Effector memory CD4-positive, alpha-beta T cell (primary cell): ENCODE data around the gene SGIP1.

Experiments
- DNase-seq, 3 donors: peaks; one replicate each; pipeline ENCODE4 v3.0.0-alpha.2; 2020
- H3K27ac ChIP-seq: 2 replicates; pipeline ENCODE4 v1.7.0; 2013; ENCODE audit warnings: mild to moderate bottlenecking, low read length, moderate library complexity; ENCODE audit not compliant: insufficient read depth, poor library complexity, severe bottlenecking
- H3K27me3 ChIP-seq: replicated peaks from 2 replicates; pipeline ENCODE4 v1.7.0; 2013; ENCODE audit warnings: mild to moderate bottlenecking, low read length; ENCODE audit not compliant: insufficient read depth, control insufficient read depth, poor library complexity, severe bottlenecking
- H3K36me3 ChIP-seq: 2 replicates; pipeline ENCODE4 v1.7.0; 2013; ENCODE audit warnings: mild to moderate bottlenecking, low read length, moderate library complexity; ENCODE audit not compliant: control insufficient read depth, insufficient read depth
- H3K4me1 ChIP-seq: 2 replicates; pipeline ENCODE4 v1.7.0; 2013; ENCODE audit warnings: low read length, mild to moderate bottlenecking; ENCODE audit not compliant: control insufficient read depth, insufficient read depth, poor library complexity, severe bottlenecking
- H3K4me3 ChIP-seq: 2 replicates; pipeline ENCODE4 v1.7.0; 2013; ENCODE audit warnings: low read length, low read depth, mild to moderate bottlenecking; ENCODE audit not compliant: insufficient read depth, poor library complexity, severe bottlenecking
- H3K9me3 ChIP-seq: 2 replicates; pipeline ENCODE4 v1.7.0; 2013; ENCODE audit warnings: mild to moderate bottlenecking, low read length, moderate library complexity; ENCODE audit not compliant: control insufficient read depth

The SGIP1 gene

DNA sequence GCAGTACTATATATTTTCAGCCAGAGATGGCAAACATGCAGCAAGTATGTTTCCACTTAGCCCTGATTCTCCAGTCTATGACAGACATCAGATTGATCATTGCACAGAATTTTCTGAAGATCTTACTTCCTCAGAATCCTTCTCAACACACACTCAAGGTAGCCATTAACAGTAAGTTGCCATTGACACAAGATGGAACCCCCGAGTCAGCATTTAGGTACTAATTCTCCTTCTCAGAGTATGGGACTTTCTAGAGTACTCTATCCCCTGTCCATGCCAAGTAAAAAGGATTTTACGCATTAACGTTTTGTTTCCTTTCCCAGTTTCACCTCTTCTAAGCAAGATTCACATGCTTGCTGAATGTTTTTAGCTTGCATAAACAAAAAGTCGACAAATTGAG, 63.5 kb downstream of the SGIP1 start:
- Histone ChIP-seq H3K9me3 (no peaks in the 10 kb centered on the region), H3K27me3 (no peaks in the 10 kb centered on the region), H3K27ac (no peak overlapping the region), H3K4me1 (no peaks in the 10 kb centered on the region), H3K36me3 (no peaks in the 10 kb centered on the region), H3K4me3 (no peak overlapping the region)
- DNase-seq = no peak

- no peak overlapping the region for H3K27ac ChIP-seq
Measured at GRCh38 chr1:66598670-66599069, 64.7 kb downstream of the SGIP1 start.

GRCh38 chr1:66599346-66599745, 65.4 kb downstream of the SGIP1 start:
- Histone ChIP-seq H3K36me3 (no peaks in the 10 kb centered on the region), H3K4me3 (no peak overlapping the region), H3K27ac (no peak overlapping the region), H3K27me3 (no peaks in the 10 kb centered on the region), H3K4me1 (no peaks in the 10 kb centered on the region), H3K9me3 (no peaks in the 10 kb centered on the region)
- DNase-seq = no peak

More at GRCh38 chr1:66598670-66599069, 64.7 kb downstream of the SGIP1 start:
- no peaks in the 10 kb centered on the region for H3K9me3 ChIP-seq
- no peaks in the 10 kb centered on the region for H3K36me3 ChIP-seq
- H3K4me3 ChIP-seq = no peak overlapping the region
- H3K4me1 ChIP-seq = no peaks in the 10 kb centered on the region
- no peak for DNase-seq
- H3K27me3 ChIP-seq = no peaks in the 10 kb centered on the region

GRCh38 chr1:66599899-66600737, 66.2 kb downstream of the SGIP1 start:
- no peak overlapping the region for H3K27ac ChIP-seq

DNA sequence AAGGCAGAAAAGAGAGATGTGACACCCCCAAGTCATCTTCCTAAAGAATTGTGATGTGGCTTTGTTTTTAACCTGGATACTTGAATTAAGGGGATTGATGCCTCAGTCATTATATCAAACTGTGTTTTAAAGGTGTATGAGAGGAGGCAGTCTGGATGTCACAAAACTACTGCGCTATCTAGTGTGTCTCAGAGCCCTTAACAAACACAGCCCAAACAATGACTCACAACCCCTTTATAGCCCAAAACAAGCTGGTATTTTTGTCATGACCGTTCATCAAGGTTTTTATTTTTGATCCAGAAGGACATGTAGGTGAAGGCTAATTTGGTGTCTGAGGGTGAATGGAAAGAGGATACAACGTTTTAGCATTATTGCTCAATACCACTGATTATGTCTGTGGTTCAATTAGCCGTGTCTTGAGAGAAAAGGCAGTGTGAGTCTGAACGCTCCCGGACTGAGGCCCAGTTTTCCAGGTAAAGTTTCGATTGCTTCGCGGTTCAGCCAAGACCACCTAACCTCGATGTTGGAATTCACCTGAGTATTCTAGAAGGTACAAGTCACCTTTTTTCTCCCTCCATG, 71.6 kb downstream of the SGIP1 start:
- DNase-seq = no peak
- H3K36me3 ChIP-seq = no peaks in the 10 kb centered on the region
- no peak overlapping the region for H3K4me3 ChIP-seq
- no peaks in the 10 kb centered on the region for H3K4me1 ChIP-seq
- H3K27me3 ChIP-seq = no peaks in the 10 kb centered on the region
- H3K9me3 ChIP-seq = no peaks in the 10 kb centered on the region
- H3K27ac ChIP-seq = no peak overlapping the region

More at GRCh38 chr1:66599899-66600737, 66.2 kb downstream of the SGIP1 start:
- no peak for DNase-seq
- H3K27me3 ChIP-seq = no peaks in the 10 kb centered on the region
- H3K4me3 ChIP-seq = no peak overlapping the region
- no peaks in the 10 kb centered on the region for H3K4me1 ChIP-seq
- H3K36me3 ChIP-seq = no peaks in the 10 kb centered on the region
- H3K9me3 ChIP-seq = no peaks in the 10 kb centered on the region

GRCh38 chr1:66606362-66607065, 72.6 kb downstream of the SGIP1 start:
- no peaks in the 10 kb centered on the region for H3K4me1 ChIP-seq
- H3K27ac ChIP-seq = no peak overlapping the region
- H3K9me3 ChIP-seq = no peaks in the 10 kb centered on the region
- H3K27me3 ChIP-seq = peaks cover 2% of the 10 kb centered on the region
- no peaks in the 10 kb centered on the region for H3K36me3 ChIP-seq
- DNase-seq = no peak
- no peak overlapping the region for H3K4me3 ChIP-seq

GRCh38 chr1:66607458-66607857, 73.5 kb downstream of the SGIP1 start:
- no peaks in the 10 kb centered on the region for H3K4me1 ChIP-seq

GRCh38 chr1:66613187-66613586, 79.2 kb downstream of the SGIP1 start:
- Histone ChIP-seq H3K4me3 (no peak overlapping the region), H3K4me1 (no peaks in the 10 kb centered on the region)
- no peak for DNase-seq

More at GRCh38 chr1:66607458-66607857, 73.5 kb downstream of the SGIP1 start:
- Histone ChIP-seq H3K27ac (no peak overlapping the region), H3K4me3 (no peak overlapping the region), H3K36me3 (no peaks in the 10 kb centered on the region), H3K27me3 (peaks cover 4% of the 10 kb centered on the region), H3K9me3 (no peaks in the 10 kb centered on the region)
- no peak for DNase-seq

DNA sequence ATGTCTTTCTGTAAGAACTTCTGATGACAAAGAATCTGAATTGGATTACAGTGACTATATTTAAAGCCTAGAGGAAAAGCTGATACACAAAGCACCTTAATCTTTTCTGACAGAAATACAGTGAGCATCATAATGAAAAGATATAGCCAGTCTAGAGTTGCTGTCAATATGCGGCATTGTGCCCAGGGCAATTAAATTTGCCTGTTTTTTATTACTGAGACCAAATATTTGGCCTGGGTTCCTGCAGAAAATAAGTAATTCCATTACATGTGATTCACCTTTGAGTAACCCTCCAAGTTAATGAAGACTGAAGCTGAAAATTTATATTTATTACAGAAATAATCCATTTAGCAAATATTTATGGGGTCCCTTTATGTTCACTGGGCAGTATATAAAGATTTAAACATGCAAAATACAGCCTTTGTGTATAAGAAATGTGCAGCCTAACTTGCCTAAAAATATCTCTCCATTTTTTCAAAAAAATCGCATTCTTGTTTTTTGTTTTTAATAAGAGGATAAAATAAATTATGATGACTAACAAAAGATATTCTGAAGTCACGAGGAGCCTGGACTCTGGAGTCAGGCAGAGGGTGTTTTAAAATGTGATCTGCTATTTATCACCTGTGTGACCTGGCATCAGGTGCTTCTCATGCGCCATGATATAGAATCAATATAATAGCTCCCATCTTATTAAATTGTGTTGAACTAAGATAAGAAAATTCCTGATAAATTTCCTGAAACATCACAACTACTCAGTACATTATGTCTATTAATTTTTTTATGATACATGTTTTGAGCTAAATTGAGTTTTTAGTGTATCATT, 83.6 kb downstream of the SGIP1 start:
- DNase-seq = no peak
- H3K4me3 ChIP-seq = no peak overlapping the region
- H3K27ac ChIP-seq = no peak overlapping the region
- H3K27me3 ChIP-seq = peaks cover 6% of the 10 kb centered on the region
- H3K9me3 ChIP-seq = no peaks in the 10 kb centered on the region
- no peaks in the 10 kb centered on the region for H3K4me1 ChIP-seq
- no peaks in the 10 kb centered on the region for H3K36me3 ChIP-seq

More at GRCh38 chr1:66613187-66613586, 79.2 kb downstream of the SGIP1 start:
- no peaks in the 10 kb centered on the region for H3K9me3 ChIP-seq
- H3K27ac ChIP-seq = no peak overlapping the region
- H3K27me3 ChIP-seq = peaks cover 10% of the 10 kb centered on the region
- no peaks in the 10 kb centered on the region for H3K36me3 ChIP-seq
